ENCODE measurements around the gene HOXD3.

DNA sequence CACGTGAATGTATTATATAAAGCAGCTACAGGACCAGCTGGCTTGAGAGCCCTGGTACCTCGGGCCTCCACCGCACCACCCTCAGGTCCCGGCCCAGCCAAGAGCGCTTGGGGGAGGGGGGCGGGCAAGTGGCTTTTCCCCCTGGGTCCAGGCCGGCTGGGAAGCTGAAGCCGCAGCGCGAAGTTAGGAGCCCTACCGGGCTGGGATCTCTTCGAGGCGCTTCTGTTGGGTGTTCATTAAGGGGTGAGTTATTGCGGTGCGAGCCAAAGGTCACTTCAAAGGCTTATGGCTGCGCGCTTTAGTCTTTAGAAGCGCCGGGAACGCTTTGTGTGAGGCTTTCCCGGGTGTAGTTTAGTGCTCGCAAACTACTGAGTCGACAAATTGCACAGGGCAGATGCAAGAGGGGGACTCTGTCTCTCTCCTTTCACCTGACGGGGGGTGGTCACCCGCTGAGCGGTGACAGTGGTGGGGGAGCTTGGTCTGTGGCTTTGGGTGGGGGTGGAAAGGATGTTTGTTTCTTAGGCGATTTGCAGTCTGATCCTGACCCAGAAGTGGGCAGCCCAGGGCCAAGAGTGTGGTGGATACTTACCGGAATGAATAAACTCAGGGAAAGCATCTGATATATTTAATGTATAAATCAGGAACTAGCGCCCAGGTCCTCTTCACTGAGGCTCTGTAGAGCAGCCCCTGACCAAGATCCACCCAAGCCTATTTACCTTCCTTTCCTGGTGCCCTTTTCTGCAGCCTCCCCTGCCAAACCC is 6.0 kb downstream of the HOXD3 start:
- no peak for TF ChIP-seq TAF1 (IDR thresholded peaks at IDR 0.05; ENCODE audit: low read depth, low read length)
- no peak for TF ChIP-seq SP1 (IDR thresholded peaks at IDR 0.05; ENCODE audit: low read depth, low read length)
- TF ChIP-seq RXRA (IDR thresholded peaks at IDR 0.05; ENCODE audit: insufficient read depth, low read depth, low read length): no peak
- TF ChIP-seq POLR2A (IDR thresholded peaks at IDR 0.05; ENCODE audit: control extremely low read depth in 1 of 2, low read depth in 2 of 2, low read length in 2 of 2): no peak
- no peak for TF ChIP-seq SIN3A (conservative IDR thresholded peaks at IDR 0.05 in 1 of 2, IDR thresholded peaks at IDR 0.05 in 1 of 2; ENCODE audit: low read depth in 1 of 2, low read length in 2 of 2)
- TF ChIP-seq MAFK (IDR thresholded peaks at IDR 0.05; ENCODE audit: low read depth, low read length): no peak
